GM12892 (cell line): Measurements from ENCODE around the gene ZNF536.
"Not testable (repeated sequence)": the region's sequence is repeated elsewhere in the genome, so short reads cannot be mapped to it uniquely, and the experiment has no call there.

Experiments
- DNase-seq: peaks from one replicate; pipeline ENCODE4 v3.0.0; 2011; ENCODE audit not compliant: insufficient read length
- FAIRE-seq: peaks from 2 replicates; lab custom pipeline; 2011; peaks lifted over from hg19 to GRCh38; lab: Jason Lieb, UNC
- POLR2A ChIP-seq: IDR thresholded peaks from 2 replicates; pipeline ENCODE4 v1.6.1; 2011; ENCODE audit warnings: low read depth, low read length, control low read depth
- POLR2AphosphoS5 ChIP-seq: IDR thresholded peaks from 2 replicates; pipeline ENCODE4 v1.6.1; 2011; ENCODE audit warnings: low read depth, low read length, control low read depth
- TAF1 ChIP-seq: IDR thresholded peaks from 2 replicates; pipeline ENCODE4 v1.6.1; 2011; ENCODE audit warnings: low read depth, mild to moderate bottlenecking, control low read depth, low read length, borderline replicate concordance

ZNF536 gene

DNA sequence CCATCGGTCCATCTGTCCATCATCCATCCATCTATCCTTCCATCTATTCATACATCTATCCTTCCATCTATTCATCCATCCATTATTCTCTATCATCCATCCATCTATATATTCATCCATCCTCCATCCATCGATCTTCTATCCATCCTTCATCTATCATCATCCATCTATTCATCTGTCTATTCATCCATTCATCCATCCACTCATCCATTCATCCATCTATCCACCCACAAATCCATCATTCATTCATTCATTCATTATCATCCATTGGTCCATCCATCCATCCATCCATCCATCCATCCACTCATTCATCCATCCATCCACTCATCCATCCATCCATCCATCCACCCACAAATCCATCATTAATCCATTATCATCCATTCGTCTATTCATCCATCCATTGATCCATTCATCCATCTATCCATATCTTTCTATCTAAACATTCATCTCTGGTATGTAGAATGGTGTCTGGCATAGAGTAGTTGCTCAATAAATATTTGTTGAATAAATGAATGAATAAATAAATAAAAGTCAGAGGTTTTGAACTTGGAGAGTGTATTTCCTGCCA is 36.6 kb downstream of the ZNF536 start:
- no peak for FAIRE-seq
- TF ChIP-seq POLR2A (no peak), POLR2AphosphoS5 (no peak), TAF1 (no peak)
- DNase-seq = no peak

DNA sequence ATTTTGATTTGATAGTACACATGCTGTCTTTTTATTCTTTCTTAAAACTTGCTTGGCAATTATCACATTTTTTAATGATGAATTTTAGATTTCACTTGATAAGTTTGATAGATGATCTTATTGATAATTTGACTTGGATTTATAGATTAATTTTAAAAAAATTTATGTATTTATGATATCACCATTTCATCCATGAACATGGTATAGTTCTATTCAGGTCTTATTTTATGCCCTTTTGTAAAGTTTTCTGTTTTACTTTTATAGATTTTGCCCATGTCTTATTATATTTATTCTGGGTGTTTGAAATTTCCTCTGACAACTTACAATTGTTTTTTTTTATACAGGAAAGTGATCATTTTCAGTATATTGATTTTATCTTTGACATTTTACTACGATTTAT is 39.5 kb downstream of the ZNF536 start:
- FAIRE-seq (no peak), DNase-seq (no peak)
- TF ChIP-seq POLR2AphosphoS5 (no peak), TAF1 (no peak), POLR2A (no peak)

DNA sequence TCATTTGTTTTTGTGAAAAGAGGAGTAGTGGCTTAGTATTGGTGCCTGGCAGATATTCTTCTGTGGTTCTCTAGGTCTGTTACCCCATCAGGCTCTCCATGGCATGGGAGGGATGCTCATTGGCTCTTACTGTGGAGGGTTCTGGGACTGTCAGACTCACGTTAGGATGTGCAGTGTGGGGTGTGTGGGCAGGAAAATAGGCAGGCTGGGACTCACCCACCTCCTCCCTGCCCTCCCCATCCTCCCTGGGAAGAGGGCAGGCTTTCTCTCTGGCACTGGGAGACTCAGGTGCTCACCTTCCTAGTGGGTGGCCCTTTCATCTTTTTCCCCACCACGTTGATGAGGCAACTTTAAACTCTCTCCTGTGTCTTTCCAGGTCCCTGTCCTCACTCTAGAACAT is 44.2 kb downstream of the ZNF536 start:
- no peak for DNase-seq
- FAIRE-seq = no peak
- TF ChIP-seq POLR2A = no peak
- no peak for TF ChIP-seq TAF1
- no peak for TF ChIP-seq POLR2AphosphoS5

DNA sequence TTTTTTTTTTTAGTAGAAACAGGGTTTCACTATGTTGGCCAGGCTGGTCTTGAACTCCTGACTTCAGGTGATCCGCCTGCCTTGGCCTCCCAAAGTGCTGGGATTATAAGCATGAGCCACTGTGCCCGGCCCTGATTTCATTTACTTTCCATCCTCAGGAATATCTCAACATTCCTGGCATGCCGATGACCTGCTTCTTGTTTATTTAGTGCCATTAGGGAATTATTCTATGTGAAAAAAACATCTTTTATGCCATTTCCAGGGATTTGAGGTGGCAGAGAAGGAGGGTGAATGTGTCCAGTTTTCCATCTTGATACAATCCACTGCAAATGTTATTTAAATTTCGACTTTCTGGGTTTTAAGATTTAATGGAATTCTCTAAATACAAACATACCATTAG is 45.0 kb downstream of the ZNF536 start:
- not testable (repeated sequence) for FAIRE-seq

DNA sequence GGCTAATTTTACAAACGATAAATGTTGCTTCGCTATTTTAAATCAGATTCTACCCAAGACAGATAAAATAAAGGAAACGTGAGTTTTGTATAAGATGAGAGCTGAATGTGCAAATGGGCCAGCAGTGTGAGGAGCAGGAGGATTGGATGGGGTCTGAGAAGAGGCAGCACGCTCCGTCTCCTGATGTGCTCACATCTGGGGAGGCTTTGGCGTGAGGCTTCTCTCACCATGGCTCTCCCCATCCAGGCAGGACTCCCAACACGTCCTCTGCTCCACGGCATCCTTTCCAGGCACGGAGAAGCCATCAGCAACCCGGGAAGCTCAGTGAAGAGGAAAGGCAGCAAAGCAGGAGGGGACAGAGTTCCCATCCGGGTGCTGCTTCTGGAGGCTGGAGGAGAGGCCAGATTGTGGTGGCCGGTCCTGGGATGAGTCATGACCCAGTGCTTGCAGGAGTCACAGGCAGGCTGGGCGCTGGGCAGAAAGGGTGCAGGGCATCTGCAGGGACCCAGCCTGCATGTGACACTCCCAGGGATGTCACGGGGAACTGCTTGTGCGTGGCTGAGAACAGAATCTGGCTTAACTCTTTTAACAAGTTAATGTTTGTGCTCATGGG is 47.5 kb downstream of the ZNF536 start:
- DNase-seq (no peak), FAIRE-seq (no peak)
- TF ChIP-seq POLR2AphosphoS5 (no peak), TAF1 (no peak), POLR2A (no peak)

More for the DNA sequence above, 45.0 kb downstream of the ZNF536 start:
- not testable (repeated sequence) for DNase-seq

DNA sequence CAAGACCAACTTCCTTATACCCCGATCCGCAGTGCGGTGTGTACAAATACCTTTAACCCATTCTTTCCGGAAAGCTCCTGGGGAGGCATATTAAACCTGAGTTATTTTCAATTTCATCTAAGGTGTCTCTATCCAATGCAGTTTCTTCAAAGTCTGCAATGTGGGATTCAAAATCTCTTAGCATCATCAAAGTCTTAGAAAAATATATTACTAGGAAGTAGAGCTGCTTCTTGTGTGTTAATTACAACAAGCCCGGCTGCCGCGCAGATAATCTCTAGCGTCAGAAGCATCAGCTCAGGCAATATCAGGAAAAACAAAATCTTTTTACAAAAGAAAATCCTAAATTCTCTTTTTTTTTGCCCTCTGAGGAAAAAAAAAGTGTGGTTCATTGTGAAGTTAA is 48.1 kb downstream of the ZNF536 start:
- DNase-seq = no peak
- no peak for FAIRE-seq
- no peak for TF ChIP-seq POLR2A
- TF ChIP-seq POLR2AphosphoS5 = no peak
- TF ChIP-seq TAF1 = no peak

DNA sequence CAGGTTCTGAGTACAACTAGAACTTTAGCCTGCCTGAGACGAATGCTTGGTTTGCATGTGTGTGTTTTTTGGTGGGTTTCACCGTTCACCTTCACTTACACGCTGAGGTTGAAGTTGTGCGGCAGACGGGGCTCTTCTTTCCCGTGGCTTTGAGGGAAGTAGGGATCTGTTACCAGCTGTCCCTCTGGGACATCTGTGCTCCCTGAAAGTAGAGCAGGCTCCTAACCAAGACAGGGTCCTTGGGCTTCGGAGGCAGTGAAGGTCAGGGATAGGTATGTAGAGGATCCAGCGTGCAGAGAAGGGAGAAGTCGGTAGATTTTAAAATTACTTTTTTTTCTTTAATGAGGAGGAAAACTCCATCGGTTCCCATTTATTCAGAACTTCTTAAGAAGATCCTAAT is 48.7 kb downstream of the ZNF536 start:
- DNase-seq (no peak), FAIRE-seq (no peak)
- TF ChIP-seq TAF1 (no peak), POLR2AphosphoS5 (no peak), POLR2A (no peak)

DNA sequence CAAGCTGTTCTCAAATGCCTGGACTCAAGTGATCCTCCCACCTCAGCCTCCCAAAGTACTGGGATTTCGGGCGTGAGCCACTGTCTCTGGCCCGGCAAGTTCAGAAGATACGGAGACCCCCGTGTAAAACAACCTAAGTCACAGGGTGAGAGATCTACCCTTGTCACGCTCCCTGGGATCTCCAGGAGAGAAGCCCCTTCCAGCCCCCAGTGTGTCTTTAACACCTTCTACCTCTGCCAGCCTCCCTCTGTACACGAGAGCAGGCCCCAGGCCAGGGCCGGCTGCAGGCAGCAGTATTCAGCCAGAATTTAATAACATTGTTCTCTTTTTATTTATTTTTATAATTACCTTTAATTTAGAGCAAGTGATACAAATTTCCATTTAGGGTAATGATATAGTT is 49.4 kb downstream of the ZNF536 start:
- FAIRE-seq (no peak), DNase-seq (no peak)
- TF ChIP-seq POLR2A = no peak
- TF ChIP-seq POLR2AphosphoS5 = no peak
- no peak for TF ChIP-seq TAF1

DNA sequence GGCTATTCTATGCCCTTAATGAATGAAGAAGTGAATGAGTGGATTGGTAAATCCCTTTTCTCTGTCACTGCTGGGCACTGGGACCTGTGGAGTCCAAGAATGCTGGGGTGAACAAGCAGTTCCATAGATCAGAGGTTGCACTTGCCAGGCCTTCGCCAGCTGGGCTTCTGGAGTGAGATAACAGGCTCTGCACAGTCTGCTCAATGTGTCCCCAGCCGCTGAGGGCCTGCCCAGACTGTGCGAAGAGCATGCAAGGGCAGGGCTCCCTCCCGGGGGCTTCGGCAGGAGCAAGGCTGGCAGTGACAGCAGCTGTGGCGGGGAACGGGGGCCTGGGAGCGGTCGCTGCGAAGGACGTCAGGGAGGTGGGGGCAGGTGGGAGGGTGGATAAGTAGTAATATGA is 51.3 kb downstream of the ZNF536 start:
- TF ChIP-seq TAF1 (no peak), POLR2A (no peak), POLR2AphosphoS5 (no peak)
- FAIRE-seq = no peak
- no peak for DNase-seq

DNA sequence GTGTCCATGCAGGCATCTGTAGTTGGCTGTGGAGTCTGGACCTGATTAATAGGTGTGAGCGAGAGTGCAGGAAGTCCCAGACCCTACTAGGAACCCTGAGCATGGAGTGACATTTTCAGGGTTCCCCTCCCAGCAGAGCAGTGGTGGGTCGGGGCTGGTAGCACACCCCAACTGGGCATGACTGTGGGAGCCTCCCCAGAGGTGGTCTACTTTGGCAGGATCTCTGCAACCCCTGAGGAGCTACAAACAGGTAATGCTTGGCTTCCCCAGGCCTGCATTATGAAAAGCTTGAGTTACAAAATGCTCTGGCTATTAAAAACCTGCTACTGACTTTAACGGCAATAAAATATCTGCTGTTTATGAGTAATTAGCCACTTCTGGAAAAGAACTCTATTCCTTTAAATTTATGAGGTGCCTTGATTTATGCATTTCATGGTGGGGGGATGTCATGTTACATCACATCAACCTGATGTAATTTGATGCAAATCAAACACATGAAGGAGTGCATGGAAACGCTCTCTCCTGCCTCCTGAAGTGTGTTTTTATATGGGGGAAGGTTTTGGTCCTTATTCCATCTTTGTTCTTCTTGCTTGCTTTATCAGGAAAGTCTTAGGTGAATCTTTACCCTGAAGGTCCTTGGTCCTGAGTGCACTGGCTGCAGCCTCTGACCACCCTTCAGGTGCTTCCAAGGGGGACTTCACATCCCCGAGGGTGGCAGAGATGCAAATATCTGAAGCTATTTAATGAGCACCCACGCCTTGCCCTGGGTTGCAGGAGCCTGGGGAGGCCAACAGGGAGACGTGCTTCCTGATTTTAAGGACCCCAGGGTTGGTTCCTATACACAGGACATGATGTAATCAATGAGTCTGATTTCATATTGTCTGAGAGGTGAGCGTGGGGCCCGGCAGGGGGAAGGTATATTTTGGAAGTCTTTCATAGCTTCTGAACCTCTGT is 54.0 kb downstream of the ZNF536 start:
- TF ChIP-seq POLR2AphosphoS5 (no peak), POLR2A (no peak), TAF1 (no peak)
- no peak for DNase-seq
- no peak for FAIRE-seq

DNA sequence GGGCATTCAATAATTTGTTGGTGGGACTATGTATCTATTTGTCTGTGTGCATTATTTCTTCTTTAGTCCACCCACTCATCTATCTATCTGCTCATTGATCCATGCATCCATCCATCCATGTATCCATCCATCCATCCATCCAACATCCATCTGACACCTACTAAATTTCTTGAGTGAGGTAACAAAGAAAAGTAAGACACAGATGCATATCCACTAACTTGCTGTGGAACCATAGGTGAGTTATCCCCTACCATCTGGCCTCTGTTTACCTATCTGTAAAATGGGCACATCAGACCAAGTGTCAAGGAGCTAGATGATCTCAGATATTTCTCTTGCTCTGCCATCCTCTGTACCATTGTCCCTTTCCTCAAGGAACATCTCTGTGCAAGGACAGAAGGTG is 54.7 kb downstream of the ZNF536 start:
- FAIRE-seq (no peak), DNase-seq (no peak)
- TF ChIP-seq TAF1 (no peak), POLR2A (no peak), POLR2AphosphoS5 (no peak)

DNA sequence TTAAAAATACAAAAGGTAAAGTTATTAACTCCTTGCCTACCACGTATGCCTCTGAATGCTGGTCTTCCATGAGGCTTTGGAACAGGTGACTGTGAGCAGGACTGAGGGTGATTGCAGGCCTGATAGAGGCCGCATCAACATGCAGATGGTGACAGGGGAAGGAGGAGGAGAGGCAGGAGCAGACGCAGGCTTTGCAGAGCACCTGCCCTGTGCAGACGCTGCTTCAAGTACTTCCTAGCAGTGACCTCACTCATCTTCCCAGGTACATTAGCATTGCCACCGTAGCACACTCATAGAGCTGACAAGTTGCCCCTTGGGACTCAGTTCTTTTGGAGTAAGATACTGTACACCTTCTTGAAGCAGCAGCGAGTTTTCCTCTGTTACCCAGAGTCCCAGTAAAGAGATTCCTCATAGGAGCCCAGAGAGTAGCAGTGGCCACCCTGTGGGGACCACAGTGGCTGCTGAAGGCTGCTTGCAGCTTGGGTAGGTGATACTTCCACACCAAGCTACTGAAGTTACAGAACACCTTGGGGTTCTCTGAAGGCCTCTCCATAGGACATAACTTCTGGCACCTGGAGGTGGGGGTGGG is 56.0 kb downstream of the ZNF536 start:
- TF ChIP-seq POLR2AphosphoS5 (no peak), TAF1 (no peak), POLR2A (no peak)
- DNase-seq (no peak), FAIRE-seq (no peak)
